ENCODE results near the gene SMO.

DNA sequence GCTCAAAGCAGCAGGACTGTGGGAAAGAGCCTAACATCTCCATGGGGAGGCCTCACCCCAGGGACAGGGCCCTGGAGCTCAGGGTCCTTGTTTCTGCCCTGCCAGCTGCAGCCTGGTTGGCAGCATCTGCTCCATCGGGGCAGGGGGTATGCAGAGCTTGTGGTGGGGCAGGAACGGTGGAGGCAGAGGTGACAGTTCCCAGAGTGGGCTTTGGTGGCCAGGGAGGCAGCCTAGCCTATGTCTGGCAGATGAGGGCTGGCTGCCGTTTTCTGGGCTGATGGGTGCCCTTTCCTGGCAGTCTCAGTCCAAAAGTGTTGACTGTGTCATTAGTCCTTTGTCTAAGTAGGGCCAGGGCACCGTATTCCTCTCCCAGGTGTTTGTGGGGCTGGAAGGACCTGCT, 24.2 kb downstream of the SMO start:
- no peak for TF ChIP-seq CTCF (IDR thresholded peaks at IDR 0.05)
- no peak for TF ChIP-seq EZH2 (IDR thresholded peaks at IDR 0.05; ENCODE audit: borderline replicate concordance, insufficient read depth, low read depth, low read length, poor library complexity, severe bottlenecking)
